ENCODE results near the gene PLK5.
"Not testable (repeated sequence)": the region's sequence is repeated elsewhere in the genome, so short reads cannot be mapped to it uniquely, and the experiment has no call there.

The PLK5 gene

DNA sequence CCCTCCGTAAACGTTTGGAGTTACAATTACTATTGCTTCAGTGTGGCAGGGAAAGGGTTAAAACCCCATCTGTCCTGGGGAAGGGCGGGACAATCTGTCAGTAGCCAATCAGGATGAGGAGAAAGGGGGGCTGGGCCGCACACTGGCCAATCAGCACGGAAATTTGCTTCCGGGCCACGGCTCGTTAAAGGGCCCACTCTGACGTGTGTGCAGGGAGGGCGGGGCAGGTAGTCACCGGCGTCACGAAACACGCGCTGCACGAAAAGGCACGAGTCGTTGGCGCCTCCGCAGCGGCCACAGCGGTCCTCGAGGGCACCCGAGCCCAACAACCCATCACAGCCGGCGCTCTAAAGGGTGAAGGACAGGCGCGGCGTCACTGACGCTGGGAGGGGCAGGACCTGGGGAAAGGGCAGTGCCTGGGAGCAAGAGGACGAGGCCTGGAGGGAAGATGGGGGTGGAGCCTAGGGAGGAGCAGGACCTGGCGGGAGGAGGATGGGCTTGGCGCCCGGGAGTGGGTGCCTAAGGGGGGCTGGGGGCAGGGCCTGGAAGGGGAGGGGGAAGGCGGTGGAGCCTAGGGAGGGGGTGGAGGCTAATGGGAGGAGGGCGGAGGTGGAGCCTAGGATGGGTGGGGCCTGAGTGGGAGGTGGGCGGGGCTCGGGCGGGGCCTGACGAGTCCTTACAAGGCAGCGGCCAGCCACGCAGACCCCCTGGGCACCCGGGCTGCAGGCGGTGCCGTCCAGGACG, 15.9 kb upstream of the PLK5 start:
- peak; percentile 96 for DNase-seq (ENCODE audit: low spot score)

DNA sequence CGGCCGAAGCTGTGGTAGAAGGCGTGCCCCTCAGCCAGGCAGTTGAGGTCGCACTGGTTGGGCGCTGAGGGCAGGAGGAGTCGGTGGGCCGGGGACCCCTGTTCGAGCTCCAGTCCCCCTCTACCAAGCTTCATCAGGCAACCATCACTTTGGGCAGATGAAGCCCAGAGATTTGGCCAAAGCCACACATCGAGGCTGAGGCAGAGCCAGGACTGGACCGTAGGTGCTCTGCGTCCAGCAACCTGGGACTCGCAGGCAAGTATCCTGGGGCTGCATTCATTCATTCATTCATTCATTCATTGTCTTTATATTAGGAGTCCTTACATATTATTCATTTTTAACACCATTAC, 15.4 kb upstream of the PLK5 start:
- no peak for DNase-seq (ENCODE audit: low spot score)

DNA sequence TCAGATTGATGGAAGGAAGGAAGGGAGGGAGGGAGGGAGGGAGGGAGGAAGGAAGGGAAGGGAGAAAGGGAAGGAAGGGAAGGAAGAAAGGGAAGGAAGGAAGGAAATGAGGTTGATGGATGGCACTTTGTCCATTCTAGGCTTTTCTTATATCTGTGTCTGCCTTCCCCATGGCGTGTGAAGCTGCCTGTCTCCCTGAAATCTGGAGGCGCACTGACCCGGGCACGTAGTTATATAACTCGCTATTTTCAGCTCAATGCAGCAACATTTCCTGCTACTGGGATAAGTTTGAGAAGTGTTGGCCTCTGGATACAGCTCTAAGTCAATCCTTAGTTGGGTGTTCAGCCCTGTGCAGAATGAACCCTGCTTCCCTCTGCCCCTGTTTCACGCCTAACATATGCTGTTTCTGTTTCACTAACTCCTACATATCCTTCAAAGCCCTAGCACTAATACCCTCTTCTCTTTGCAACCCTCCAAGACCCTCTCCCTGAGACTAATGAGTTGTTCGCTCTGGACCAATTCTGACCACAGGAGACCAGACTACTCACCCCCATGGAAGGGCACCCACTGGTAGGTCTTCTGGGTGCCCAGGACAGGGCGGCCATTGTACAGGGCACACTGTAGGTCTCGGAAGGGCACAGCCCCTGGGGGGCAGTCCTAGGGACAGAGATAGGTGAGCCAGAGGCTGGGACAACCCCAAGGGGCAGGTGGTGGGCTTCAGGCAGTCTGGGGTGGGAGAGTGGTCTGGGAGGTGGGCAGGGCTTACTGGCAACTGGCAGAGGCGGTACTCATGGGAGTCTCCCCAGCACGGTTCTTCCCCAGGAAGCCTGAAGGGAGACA, 14.1 kb upstream of the PLK5 start:
- no peak for DNase-seq (ENCODE audit: low spot score)

DNA sequence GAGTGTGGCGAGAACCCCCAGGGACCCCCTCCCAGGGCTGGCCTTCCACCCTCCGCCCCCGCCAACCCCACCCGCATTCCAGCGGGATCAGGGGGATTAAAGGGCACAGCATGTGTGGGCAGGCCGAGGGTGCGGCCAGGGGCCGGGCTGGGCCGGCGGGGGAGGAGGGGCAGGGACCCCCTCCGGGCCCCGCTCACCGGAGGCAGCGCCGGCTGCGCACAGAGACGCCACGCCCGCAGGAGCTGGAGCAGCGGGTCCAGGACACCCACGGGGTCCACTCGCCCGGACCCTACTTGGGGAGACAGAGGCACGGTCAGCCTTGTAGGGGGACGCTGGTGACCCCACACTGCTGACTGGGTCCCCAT, 13.5 kb upstream of the PLK5 start:
- DNase-seq (ENCODE audit: low spot score): no peak

DNA sequence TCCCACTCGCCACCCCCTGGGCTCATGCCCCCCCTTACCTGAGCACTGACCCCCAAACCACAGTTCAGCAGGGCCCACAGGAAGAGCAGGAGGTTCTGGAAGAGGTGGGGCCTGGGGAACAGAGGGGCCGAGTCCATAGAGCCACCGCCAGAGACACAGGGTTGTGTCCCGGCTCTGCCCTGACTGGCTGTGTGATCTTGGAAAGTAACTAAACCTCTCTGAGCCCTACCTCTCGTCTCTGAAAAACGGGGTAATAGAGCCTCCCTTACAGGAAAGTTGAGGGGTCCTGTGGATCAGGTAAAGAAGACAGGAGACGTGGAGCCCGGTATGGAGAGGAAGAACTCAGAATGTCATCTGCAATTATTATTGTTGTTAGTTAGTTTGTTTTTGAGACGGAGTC, 13.1 kb upstream of the PLK5 start:
- no peak for DNase-seq (ENCODE audit: low spot score)

DNA sequence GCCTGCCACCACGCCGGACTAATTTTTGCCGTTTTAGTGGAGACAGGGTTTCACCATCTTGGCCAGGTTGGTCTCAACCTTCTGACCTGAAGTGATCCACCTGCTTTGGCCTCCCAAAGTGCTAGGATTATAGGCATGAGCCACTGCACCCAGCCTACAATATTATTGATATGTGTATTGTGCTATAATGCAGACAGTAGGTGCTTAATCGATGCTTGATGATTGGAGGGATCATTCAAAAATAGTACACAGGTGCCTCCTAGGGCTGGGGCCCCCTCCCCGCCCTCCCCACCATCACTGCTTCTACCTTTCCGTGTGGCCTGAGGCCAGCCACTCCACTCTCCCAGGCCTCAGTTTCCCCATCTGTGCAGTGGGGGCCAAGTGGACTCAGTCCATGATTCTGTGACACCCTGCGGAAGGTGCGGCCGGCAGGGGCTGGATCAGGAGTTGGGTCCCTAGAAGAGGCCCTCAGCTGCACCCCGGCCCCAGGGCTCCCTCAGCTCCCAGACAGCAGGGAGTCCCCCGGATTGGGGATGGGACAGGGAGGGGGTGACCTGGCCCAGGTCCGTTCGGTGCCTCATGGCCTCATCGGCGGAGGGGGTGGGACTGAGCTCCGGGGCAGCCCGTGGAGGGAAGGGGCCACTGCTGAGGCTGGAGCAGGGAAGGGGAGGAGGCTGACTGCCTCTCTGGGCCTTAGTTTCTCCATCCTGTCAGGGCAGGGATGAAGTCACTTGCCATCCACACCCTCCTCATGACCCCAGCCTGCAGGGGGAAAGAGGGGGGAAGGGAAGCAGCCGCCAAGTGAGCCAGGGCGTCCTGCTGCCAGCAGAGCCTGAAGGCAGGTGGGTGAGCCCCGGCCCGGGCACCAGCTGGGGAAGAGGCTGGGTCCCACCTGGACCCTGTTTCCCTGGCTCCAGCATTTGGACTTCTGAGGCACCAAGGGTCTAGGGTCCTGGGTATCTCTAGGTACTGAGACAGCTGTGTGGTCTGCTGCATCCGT, 12.3 kb upstream of the PLK5 start:
- DNase-seq (ENCODE audit: low spot score): no peak

DNA sequence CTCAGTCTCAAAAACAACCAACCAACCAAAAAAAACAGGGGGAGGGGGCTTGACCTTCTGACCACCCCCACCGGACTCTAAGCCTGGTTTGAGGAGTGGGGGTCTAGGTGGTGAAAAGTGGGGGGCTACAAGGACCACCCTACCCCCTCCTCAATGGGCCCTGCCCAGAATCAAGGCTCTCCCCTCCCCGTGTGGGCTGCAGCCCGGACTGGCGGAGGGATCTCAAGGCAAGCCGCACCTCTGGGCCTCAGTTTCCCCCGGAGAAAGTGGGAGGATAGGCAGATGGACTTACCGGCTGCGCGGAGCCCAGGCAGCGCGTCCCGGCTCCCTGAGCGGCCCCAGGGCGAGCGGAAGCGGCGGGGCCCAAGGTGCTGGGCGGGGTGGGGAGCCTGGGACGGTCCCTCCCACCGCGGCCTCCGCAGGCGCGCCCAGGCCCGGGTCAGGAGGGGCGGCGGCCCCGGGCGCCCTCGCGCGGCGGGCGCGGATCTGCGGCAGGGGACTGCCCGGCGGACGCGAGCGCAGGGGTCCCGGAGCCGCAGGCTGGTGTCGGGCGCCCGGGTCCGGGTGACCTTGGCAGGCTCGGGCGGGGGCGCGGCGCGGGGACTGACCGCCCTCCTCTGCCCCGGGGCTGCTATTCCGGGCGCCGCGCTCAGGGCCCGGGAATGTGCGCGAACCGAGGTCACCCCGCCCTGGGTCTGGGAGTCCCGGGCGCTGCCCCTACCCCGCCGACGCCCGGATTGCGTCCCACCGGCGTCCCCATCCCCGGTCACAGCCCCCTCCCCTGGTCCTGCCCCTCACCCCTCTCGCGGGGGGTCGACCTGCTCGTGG, 11.0 kb upstream of the PLK5 start, which contains the start of gene ADAMTSL5:
Gene ADAMTSL5, minus strand, starts transcription at position 349 of the 828 bp plus-strand sequence. CDS start 2,076 bp downstream, outside the sequence.
- DNase-seq (ENCODE audit: low spot score): no peak

DNA sequence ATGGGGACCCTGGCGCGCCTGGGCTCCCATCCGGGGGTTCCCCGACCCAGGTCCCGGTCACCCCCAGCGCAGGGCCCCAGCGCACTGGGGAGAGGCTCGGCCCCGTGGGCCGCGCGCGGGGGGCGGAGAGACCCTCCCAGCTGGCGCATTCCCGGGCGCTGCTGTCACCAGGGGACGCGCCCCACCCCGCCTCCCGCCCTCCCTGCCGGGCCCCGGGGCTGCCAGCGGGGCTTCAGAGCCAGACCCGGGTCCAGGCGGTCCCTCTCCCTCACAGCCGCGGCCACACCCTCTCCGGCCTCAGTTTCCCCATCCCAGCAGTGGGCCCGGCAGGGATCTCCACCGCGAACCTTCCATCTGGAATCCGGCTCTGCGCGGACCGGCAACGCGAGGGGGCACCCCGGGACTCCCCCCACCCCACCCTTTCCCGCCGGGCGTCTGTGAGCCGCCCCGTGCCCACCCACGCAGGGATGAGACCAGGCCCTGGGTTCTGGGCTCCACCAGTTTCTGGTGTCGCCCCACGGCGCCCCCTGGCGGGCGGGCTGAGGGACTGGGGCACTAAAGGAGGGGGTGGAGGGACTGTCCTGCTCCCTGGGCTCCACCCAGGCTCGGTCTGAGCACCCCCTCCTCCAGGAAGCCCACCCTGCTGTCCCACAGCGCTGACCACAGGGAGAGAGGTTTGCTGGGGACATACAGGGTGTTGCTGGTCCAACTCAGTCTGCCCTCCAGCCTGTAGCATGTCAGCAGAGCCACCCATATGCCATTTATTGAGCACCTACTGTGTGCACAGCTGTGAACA, 10.2 kb upstream of the PLK5 start:
- DNase-seq (ENCODE audit: low spot score): no peak

DNA sequence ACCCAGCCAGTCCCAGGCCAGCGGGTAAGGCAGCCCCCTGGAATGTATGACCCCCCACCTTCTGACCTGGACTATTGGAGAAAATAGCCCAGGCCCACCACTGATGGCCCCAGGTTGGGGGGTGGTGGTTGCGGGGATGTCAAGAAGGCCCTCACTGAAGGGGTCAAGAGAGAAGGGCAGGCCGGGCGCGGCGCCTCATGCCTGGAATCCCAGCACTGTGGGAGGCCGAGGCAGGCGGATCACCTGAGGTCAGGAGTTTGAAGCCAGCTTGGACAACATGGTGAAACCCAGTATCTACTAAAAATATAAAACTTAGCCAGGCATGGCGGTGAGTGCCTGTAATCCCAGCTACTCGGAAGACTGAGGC, 9.6 kb upstream of the PLK5 start:
- no peak for DNase-seq (ENCODE audit: low spot score)

DNA sequence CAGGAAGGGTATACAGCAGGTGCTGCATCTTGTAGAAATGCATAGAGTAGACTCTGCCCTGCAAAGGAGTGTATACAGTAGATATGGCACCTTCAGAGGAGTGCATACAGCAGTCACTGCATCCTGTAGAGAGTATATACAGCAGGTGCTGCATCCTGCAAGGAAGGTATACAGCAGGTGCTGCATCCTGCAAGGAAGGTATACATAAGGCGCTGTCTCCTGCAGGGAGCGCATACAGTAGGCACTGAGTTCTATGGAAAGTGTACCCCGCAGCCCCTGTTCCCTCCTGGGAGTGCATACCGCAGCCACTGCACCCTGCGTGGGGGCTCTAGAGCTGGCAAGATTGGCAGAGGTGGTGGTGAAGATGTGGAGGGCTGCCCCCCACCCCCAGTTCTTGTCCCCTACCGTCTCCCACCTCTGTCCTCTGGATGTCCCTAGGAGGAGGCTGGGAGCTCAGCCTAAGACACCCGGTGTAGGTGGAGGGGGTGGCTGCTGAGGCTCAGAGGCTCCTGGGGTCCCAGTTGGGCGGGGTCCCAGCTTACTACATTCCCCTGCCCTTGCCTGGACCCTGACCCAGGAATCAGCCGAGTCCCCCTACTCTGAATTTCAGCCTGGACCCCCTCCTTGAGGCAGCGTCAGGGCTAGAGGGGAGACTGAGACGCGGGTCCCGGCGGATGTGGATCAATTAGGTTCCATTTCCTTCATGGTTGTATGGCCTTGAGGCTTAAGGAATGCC, 8.7 kb upstream of the PLK5 start:
- no peak for DNase-seq (ENCODE audit: low spot score)

DNA sequence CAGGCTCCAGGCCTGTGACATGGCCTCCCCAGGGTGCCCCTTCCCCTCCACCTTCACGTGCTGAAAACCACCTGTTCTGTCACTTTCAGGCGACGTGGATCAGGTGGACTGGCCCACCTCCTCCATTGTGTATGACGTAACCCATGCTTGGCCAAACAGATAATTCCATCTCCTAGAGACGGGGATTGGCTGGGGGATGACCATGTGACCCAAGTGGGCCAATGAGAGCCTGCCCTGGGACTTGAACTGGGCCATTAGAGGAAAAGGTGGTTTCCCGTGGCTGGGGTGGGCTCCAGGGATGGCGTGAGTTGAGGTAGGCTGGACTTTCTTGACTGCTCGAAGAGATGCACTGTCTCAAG, 7.5 kb upstream of the PLK5 start:
- DNase-seq (ENCODE audit: low spot score): no peak

DNA sequence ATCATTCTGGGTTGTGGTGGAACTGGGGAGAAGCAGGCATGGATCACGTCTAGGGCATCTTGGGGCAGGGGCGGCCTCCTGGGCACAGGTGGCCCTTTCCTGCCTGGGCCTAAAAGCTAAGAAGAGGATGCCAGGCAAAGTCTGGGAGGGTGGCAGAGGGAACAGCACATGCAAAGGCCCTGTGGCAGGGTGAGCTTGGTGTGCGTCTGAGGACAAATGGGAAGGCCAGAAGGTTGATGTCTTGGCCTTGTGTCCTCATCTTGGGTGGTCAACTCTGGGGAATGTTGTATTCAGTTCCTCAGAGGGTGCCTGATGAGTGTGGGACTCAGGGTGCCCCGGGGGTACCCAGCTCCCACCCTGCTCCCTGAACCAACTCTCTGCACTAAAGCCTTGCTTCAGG, 5.4 kb upstream of the PLK5 start:
- DNase-seq (ENCODE audit: low spot score): no peak

DNA sequence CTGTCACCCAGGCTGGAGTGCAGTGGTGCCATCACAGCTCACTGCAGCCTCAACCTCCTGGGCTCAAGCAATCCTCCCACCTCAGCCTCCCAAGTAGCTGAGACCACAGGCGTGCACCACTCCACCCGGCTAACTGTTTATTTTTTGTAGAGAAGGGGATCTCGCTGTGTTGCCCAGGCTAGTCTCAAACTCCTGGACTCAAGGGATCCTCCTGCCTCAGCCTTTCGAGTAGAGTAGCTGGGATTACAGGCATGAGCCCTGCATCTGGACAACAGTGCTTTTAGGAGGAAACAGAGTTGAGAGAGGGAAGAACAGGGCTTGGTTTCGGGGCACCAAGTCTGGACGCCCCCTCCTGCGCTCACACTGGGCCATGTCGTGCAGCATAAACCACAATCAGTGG, 4.1 kb upstream of the PLK5 start:
- DNase-seq (ENCODE audit: low spot score): not testable (repeated sequence)

DNA sequence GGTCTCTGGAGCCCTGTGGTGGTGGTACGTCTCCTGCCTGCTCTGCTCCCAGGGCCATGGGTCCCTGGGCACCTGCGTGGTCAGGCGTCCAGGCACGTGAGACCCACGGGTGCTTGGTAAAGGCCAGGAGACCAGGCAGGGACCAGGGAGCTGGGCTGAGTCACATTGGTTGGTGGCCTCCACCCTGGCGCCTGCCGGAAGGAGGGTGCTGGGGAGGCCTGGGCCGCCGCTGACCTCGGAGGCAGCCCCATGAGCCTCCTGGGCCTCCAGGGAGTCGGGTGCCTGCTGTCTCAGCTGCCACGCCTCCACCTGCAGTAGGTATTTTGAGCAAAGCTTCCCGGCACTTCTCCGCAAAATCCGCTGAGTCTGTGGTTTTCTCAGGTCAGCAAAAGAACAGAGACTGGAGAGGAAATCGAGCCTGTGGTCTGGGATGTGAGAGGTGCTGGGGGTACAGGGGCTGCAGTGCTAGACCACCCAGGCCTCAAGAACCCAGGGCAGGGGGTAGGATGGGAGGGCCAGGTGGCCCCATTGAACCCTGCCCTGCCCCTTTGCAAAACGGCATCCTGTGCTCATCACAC, 3.6 kb upstream of the PLK5 start:
- no peak for DNase-seq (ENCODE audit: low spot score)

DNA sequence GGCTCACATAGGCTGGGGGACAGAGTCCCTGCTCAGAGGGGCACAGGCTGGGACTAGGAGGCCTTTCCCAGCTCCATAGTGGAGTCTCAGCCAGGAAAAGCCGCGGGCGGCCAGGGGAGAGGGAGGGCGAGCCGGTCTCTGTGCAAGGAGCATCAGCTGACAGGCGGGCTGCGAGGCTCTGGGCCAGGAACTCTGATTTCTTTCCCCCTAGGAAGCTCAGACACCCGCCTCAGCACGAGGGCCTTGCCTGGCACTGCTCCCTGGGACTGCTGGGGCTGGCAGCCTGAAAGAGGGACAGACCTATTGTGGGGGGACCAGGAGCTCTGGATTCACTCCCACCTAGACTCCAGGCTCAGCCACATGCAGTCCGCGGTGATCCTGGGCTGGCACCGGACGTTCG, 2.2 kb upstream of the PLK5 start:
- peak; percentile 74 for DNase-seq (ENCODE audit: low spot score)

DNA sequence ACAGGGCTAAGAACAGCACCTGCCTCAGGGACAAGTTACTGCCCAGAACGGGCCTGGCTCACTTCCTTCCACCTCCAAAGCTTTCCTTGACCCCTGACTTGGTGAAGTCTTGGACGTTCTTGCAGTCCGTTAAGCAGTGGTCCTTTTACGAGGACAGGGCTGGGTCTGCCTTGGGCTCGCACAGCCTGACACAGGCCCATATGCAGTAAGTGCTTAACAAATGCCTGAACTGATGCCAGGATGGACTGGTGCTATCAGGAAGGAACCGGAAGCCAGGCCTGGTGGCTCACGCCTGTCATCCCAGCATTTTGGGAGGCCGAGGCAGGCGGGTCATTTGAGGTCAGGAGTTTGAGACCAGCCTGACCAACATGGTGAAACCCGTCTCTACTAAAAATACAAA, 1.8 kb upstream of the PLK5 start:
- DNase-seq (ENCODE audit: low spot score): no peak

DNA sequence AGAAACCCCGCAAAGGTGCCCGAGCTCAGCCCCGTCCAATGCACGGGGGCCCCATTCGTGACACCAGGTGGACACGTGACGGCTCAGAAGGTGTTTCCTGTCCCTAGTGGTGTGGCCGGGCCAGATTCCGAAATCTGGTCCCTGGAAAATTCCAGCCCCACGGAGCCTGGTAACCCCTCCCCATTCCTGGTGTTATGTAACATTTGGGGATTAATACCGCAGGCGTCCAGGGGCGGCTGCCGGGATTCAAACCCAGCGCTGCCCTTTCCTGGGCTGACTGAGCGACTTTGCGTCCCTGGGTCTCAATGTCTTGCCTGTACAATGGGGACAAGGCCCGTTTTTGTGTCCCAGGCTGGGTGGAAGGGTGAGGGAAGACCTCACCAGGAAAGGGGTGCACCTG, 1.0 kb upstream of the PLK5 start:
- DNase-seq (ENCODE audit: low spot score): no peak

DNA sequence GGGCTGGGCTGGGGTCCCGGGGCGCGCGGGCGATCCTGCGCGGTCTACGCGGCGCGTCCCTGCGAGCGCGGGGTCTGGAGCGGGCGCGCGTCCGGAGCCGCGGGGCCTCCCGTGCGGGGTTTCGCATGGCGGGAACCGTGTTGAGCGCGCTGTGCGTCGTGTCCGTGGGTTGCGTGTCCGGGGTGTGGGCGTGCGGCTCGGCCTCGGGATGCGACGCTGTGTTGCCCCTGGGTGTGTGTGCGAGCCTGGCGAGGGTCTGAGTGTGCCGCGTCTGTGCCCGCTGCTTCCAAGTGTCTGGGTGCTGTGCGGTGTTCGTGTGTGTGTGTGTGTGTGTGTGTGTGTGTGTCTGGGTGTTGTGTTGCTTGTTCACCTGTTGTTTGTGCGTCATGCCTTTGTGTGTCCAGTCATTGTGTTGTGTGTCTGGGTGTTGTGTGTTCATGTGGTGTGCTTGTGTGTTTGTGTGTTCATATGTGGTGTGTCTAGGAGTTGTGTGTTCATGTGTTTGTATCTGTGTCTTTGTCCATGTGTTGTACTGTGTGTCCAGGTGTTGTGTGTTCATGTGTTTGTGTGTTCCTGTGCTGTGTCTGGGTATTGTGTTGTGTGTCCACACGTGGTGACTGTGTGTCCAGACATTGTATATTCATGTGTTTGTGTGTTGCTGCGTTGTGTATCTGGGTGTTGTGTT, 552 bp downstream of the PLK5 start:
- DNase-seq (ENCODE audit: low spot score): no peak

DNA sequence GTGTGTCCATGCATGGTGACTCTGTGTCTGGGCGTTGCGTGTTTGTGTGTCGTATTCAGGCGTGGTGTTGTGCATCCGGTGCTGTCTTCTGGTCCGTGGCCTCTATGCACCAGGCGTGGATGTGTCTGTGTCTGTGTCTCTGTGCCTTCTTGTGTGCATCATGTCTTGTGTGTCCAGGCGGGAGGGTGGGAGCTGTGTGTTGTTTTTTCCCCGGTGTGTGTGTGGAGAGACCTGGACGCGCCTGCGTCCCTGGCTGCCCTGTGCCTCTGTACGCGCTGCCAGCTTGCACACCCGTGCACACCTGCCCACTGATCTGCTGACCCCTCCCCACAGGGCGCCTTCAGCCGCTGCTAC, 1.1 kb downstream of the PLK5 start:
- no peak for DNase-seq (ENCODE audit: low spot score)
